Stimulated activated naive B cell treated with anti-CD40 and anti-IgM and Interleukin-4, amounts not matched to agents 10 μg/mL and 1 μg/mL and 100 μg/mL, for 72 hours (primary cell): ENCODE data around the gene SLC35G4.

Experiments used
- ATAC-seq, 2 donors: fragments of 150-1000 bp; cut with Tn5 transposase; replicated peaks; 2 replicates each; pipeline ENCODE4 v1.10.0; 2021; ENCODE audit warnings: moderate library complexity in 1 of 2
- DNase-seq: peaks from one replicate; pipeline ENCODE4 v3.0.0; 2021
- H3K27ac Mint-ChIP-seq: one replicate; pipeline ENCODE4 v1.8.0; 2022; ENCODE audit warnings: mild to moderate bottlenecking, mixed read lengths
- H3K27me3 Mint-ChIP-seq, 2 donors: one replicate each; pipeline ENCODE4 v1.8.0; 2022; ENCODE audit warnings: mixed read lengths in 2 of 2
- H3K36me3 Mint-ChIP-seq, 2 donors: one replicate each; pipeline ENCODE4 v1.8.0; 2022; ENCODE audit warnings: mixed read lengths in 2 of 2, mild to moderate bottlenecking in 1 of 2
- H3K4me1 Mint-ChIP-seq, 2 donors: one replicate each; pipeline ENCODE4 v1.8.0; 2022; ENCODE audit warnings: mixed read lengths in 2 of 2, mild to moderate bottlenecking in 1 of 2
- H3K4me3 Mint-ChIP-seq, 2 donors: one replicate each; pipeline ENCODE4 v1.8.0; 2022; ENCODE audit warnings: mild to moderate bottlenecking in 2 of 2, mixed read lengths in 2 of 2, moderate library complexity in 1 of 2
- H3K9me3 Mint-ChIP-seq, 2 donors: one replicate each; pipeline ENCODE4 v1.8.0; 2022; ENCODE audit warnings: mixed read lengths in 2 of 2, mild to moderate bottlenecking in 1 of 2

Gene SLC35G4

GRCh38 chr18:11654736-11655605 lies 45.6 kb downstream of the SLC35G4 start:
- Mint-ChIP-seq H3K36me3 (no peaks in the 10 kb centered on the region), H3K9me3 (peaks cover 0 to 1% of the 10 kb centered on the region in 2 donors), H3K4me3 (no peak overlapping the region), H3K27ac (no peak overlapping the region), H3K4me1 (peaks cover 0 to 6% of the 10 kb centered on the region in 2 donors), H3K27me3 (peaks cover 55 to 61% of the 10 kb centered on the region in 2 donors)
- DNase-seq, result peak; percentile 13
- ATAC-seq, result peak; percentile 74 to 78

DNA sequence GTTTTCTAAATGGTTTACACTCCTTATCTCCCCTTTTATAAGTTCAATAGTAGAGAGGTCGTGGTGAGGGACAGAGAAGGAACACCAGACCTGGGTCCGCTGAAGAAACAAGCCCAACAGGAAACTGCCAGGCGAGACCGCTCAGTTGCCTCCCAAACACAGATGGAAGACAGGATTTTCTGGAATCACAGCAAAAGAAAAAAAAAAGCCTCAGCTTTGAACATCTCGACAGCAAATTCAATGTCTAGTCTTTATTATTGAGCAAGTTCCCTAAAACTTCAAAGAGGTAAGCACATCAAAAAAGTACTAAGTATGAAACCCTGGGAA lies 46.2 kb downstream of the SLC35G4 start:
- peaks cover 55 to 61% of the 10 kb centered on the region in 2 donors for H3K27me3 Mint-ChIP-seq
- no peak overlapping the region for H3K4me3 Mint-ChIP-seq
- DNase-seq (no peak), ATAC-seq (no peak)
- peaks cover 0 to 6% of the 10 kb centered on the region in 2 donors for H3K4me1 Mint-ChIP-seq
- H3K27ac Mint-ChIP-seq, result no peak overlapping the region
- peaks cover 0 to 1% of the 10 kb centered on the region in 2 donors for H3K9me3 Mint-ChIP-seq
- no peaks in the 10 kb centered on the region for H3K36me3 Mint-ChIP-seq

GRCh38 chr18:11657152-11657551 lies 47.8 kb downstream of the SLC35G4 start:
- DNase-seq (no peak), ATAC-seq (no peak)
- H3K27ac Mint-ChIP-seq, result no peak overlapping the region
- peaks cover 0 to 1% of the 10 kb centered on the region in 2 donors for H3K9me3 Mint-ChIP-seq
- no peaks in the 10 kb centered on the region for H3K36me3 Mint-ChIP-seq
- H3K27me3 Mint-ChIP-seq, result peaks cover 43 to 51% of the 10 kb centered on the region in 2 donors
- no peak overlapping the region for H3K4me3 Mint-ChIP-seq
- H3K4me1 Mint-ChIP-seq, result peaks cover 0 to 6% of the 10 kb centered on the region in 2 donors

- peaks cover 43 to 48% of the 10 kb centered on the region in 2 donors for H3K27me3 Mint-ChIP-seq
- H3K4me3 Mint-ChIP-seq, result no peak overlapping the region
- peaks cover 0 to 6% of the 10 kb centered on the region in 2 donors for H3K4me1 Mint-ChIP-seq
- ATAC-seq (no peak), DNase-seq (no peak)
- H3K27ac Mint-ChIP-seq, result no peak overlapping the region
- no peaks in the 10 kb centered on the region for H3K36me3 Mint-ChIP-seq
- H3K9me3 Mint-ChIP-seq, result peaks cover 0 to 1% of the 10 kb centered on the region in 2 donors
Measured at GRCh38 chr18:11657554-11657953, 48.2 kb downstream of the SLC35G4 start.

DNA sequence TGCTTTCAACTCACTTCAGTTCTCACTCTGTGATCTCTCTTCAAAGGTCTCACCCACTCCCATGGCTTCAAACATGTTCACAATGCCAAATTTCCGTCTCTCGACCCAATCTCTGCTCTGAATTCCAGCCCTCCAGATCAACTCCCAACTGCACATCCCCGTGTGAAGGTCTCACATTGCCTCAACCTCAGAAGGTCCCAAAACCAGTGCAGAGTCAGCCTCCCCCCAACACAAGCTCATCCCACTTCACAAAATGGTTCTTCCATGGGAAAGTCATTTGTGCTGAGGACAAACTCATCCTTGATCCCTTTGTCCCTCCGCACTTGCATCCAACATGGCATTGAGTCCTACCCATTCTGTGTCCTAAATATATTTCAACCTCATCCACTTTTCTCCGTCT lies 48.6 kb downstream of the SLC35G4 start:
- peaks cover 42 to 46% of the 10 kb centered on the region in 2 donors for H3K27me3 Mint-ChIP-seq
- no peak overlapping the region for H3K4me3 Mint-ChIP-seq
- H3K9me3 Mint-ChIP-seq, result peaks cover 0 to 1% of the 10 kb centered on the region in 2 donors
- ATAC-seq, result no peak
- H3K27ac Mint-ChIP-seq, result no peak overlapping the region
- DNase-seq, result no peak
- peaks cover 0 to 6% of the 10 kb centered on the region in 2 donors for H3K4me1 Mint-ChIP-seq
- no peaks in the 10 kb centered on the region for H3K36me3 Mint-ChIP-seq

DNA sequence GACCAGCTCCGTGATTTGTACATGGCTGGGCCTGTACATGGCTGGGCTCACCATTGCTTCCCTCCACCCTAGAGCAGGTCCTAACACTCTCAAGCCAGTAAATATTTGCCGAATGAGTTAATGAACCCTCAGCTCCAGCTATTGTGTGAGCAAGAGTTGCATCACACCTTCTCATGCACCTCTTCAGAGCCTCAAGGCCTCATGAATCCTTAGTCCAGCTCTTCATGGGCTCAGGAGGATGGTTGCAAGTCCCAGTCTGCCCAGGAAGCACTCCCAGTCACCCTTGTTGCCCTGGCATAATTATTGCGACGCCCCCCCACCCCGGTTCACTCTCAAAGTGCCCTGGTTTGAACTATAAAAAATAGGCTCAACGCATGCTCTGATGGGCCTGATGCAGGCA lies 49.6 kb downstream of the SLC35G4 start:
- no peaks in the 10 kb centered on the region for H3K36me3 Mint-ChIP-seq
- ATAC-seq, result no peak
- peaks cover 32 to 36% of the 10 kb centered on the region in 2 donors for H3K27me3 Mint-ChIP-seq
- peaks cover 0 to 6% of the 10 kb centered on the region in 2 donors for H3K4me1 Mint-ChIP-seq
- no peak overlapping the region for H3K4me3 Mint-ChIP-seq
- H3K9me3 Mint-ChIP-seq, result peaks cover 0 to 1% of the 10 kb centered on the region in 2 donors
- H3K27ac Mint-ChIP-seq, result no peak overlapping the region
- no peak for DNase-seq
